Right cardiac atrium (tissue), 5 donors: Measurements from ENCODE around the gene SLC39A11. TPM values are rescaled to one million over a fixed set of nuclear protein-coding genes. Genes with fewer than 3 reads are reported as not detected.
"Not testable (repeated sequence)": the region's sequence is repeated elsewhere in the genome, so short reads cannot be mapped to it uniquely, and the experiment has no call there.

Experiments used
- ATAC-seq, 2 donors: fragments of 200-7000 bp; cut with Tn5 transposase; one replicate each; pipeline versions ENCODE4 v1.8.0 to v1.9.1; 2020; ENCODE audit warnings: moderate library complexity in 2 of 2, mild to moderate bottlenecking in 1 of 2
- DNase-seq, 3 donors: peaks; one replicate each; pipeline ENCODE4 v3.0.0-alpha.2; 2020
- H3K27ac ChIP-seq: one replicate; pipeline ENCODE4 v1.5.1; 2013; ENCODE audit warnings: mild to moderate bottlenecking, low read length, control low read depth, moderate library complexity
- H3K27me3 ChIP-seq: one replicate; pipeline ENCODE4 v1.6.1; 2013; ENCODE audit not compliant: control insufficient read depth, insufficient read depth
- H3K4me1 ChIP-seq: one replicate; pipeline ENCODE4 v1.6.1; 2013; ENCODE audit warnings: low read length; ENCODE audit not compliant: control insufficient read depth, insufficient read depth
- H3K4me3 ChIP-seq: one replicate; pipeline ENCODE4 v1.5.1; 2013; ENCODE audit warnings: low read length, control low read depth
- H3K9me3 ChIP-seq: one replicate; pipeline ENCODE4 v1.6.1; 2013; ENCODE audit warnings: low read length; ENCODE audit not compliant: control insufficient read depth
- whole genome bisulfite sequencing: extraction: QIAGEN DNeasy Blood & Tissue Kit; methylation state at CpG from one replicate; pipeline ENCODE4 v1.1.7; 2013; 5-methylcytosine and 5-hydroxymethylcytosine counted together
- intact Hi-C, 4 donors: fragments of 100-400 bp; cut with DNase I; formaldehyde crosslinking; loops; one replicate each; pipeline versions ENCODE4 v1.11.0 to v1.14.0; 2022 to 2023
- long read RNA-seq, 4 donors: library from polyadenylated mRNA; unstranded; transcript quantifications; one replicate each; pipeline ENCODE4 v2.0.0, GENCODE V29; 2020 to 2021
- polyA plus RNA-seq: library from polyadenylated mRNA; stranded (reverse); fragments of 200-250 nt; gene quantifications from one replicate; pipeline ENCODE4 v1.2.3, GENCODE V29; 2013
- total RNA-seq, 4 donors: library from RNA; stranded (reverse); fragmentation: NEBNext Ultra II Directional; extraction: Animal tissue kit (Norgen Biotek cat#: 25700); gene quantifications; one replicate each; pipeline ENCODE4 v1.2.1, GENCODE V29; 2021
- donor health status: healthy with polysubstance abuse.
- donor health status: DM: no; HTN: yes; CAD: no.
- donor health status: DM: no; HTN: no; CAD: no.
- donor health status: DM: no; HTN: yes; CAD: no; lungs with severe emphysema.
- donor health status: DM: yes; HTN: yes; CAD: no.

SLC39A11 gene
- total RNA-seq (10 to 100 TPM in 1 of 4 donors, 1 to 10 TPM in 3; 9.8 to 12.6 (median 9.9) TPM), polyA plus RNA-seq (3.2 TPM)
- long read RNA-seq, donor 1, partial matches to known transcripts = 0 of 14 reads
- long read RNA-seq, donor 1, other reads (novel, unspliced or antisense) = 11 of 14 reads
- long read RNA-seq, donor 2, partial matches to known transcripts = 0 of 2 reads
- long read RNA-seq, donor 2, other reads (novel, unspliced or antisense) = 2 of 2 reads
- long read RNA-seq, donor 3, transcript SLC39A11-201 (10 exons, 2,737 nt) = major isoform, 9 of 25 reads
- long read RNA-seq, donor 3, partial matches to known transcripts = 0 of 25 reads
- long read RNA-seq, donor 3, other reads (novel, unspliced or antisense) = 13 of 25 reads
- long read RNA-seq, donor 4, partial matches to known transcripts = 0 of 3 reads
- long read RNA-seq, donor 4, other reads (novel, unspliced or antisense) = 2 of 3 reads

GRCh38 chr17:73092523-73093135, at the start of gene SLC39A11:
TSS of gene SLC39A11 (minus strand) at chr17:73092688. CDS start at chr17:73088764, 3,924 bp downstream.
- 10% methylated on average over 23 of the region's 23 CpGs for WGBS
- peak within 1 kb of the TSS; percentile 75 for H3K27ac ChIP-seq
- DNase-seq (peak; percentile 94 to 98 (median 97)), ATAC-seq (peak; percentile 98 to 99)
- intact Hi-C loops = loop anchor here in 1 of 4 donors (10.0 kb wide), 1 partner anchor 108 kb away; no protein-coding TSS in a partner anchor
- H3K4me1 ChIP-seq = peaks cover 3% of the 10 kb centered on the region
- H3K4me3 ChIP-seq = peak within 1 kb of the TSS; percentile 82
- H3K27me3 ChIP-seq = no peaks in the 10 kb centered on the region
- no peaks in the 10 kb centered on the region for H3K9me3 ChIP-seq

DNA sequence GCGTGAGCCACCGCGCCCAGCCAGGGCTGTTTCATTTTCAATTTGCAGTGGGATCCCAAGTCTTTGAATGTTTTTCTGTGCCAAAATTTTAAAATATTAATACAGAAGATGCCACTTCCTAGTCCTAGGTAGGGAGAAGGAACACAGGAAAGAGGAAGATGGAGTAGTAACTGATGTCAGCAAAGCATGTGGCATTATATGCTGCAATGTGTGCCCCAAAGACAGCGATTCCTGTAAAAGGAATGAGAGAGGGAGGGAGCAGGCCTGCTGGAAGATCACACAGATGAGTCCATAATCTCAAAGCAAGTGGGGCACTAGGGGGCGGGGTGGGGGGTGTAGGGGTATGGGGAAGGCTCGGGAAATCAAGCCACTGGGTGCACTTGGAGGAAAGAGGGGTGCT, 48.9 kb upstream of the SLC39A11 start:
- Histone ChIP-seq H3K4me1 (no peaks in the 10 kb centered on the region), H3K27me3 (no peaks in the 10 kb centered on the region), H3K9me3 (no peaks in the 10 kb centered on the region), H3K4me3 (no peak overlapping the region), H3K27ac (no peak overlapping the region)
- WGBS = 83% methylated on average over 6 of the region's 6 CpGs
- no peak for DNase-seq
- no peak for ATAC-seq
- intact Hi-C loops = no loop called here

DNA sequence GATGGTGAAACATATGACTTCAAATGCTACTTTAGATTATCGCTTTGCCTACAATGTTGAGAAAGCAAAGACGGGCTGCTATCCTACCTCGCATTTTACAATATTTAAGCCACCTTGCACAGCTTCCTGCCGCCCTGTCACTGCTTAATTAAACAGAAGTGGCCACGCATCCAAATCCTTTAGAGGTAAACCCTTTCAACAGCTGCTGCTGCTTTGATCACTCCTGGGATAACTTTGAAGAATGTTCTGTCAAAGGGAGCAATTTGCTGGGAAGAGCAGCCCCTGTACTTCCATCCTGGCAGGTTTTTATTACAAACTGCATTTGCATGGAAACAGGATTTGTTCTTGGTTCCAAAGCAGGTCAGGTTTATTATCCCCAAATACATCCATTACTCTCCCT, 48.1 kb upstream of the SLC39A11 start:
- 53% methylated on average over 5 of the region's 5 CpGs for WGBS

GRCh38 chr17:73139296-73139695, 46.8 kb upstream of the SLC39A11 start:
- H3K27me3 ChIP-seq = no peaks in the 10 kb centered on the region
- WGBS = 54% methylated on average over 4 of the region's 4 CpGs
- H3K4me3 ChIP-seq = no peak overlapping the region
- intact Hi-C loops = no loop called here
- no peak for ATAC-seq
- no peaks in the 10 kb centered on the region for H3K4me1 ChIP-seq
- H3K9me3 ChIP-seq = no peaks in the 10 kb centered on the region
- no peak for DNase-seq
- no peak overlapping the region for H3K27ac ChIP-seq

More for the DNA sequence above, 48.1 kb upstream of the SLC39A11 start:
- H3K4me1 ChIP-seq = no peaks in the 10 kb centered on the region
- H3K9me3 ChIP-seq = no peaks in the 10 kb centered on the region
- no peak for ATAC-seq
- no peak for DNase-seq
- H3K4me3 ChIP-seq = no peak overlapping the region
- H3K27ac ChIP-seq = no peak overlapping the region
- no peaks in the 10 kb centered on the region for H3K27me3 ChIP-seq
- intact Hi-C loops = no loop called here

GRCh38 chr17:73138541-73139138, 46.2 kb upstream of the SLC39A11 start:
- 43% methylated on average over 11 of the region's 11 CpGs for WGBS
- H3K9me3 ChIP-seq = no peaks in the 10 kb centered on the region
- no peak for ATAC-seq
- no peak overlapping the region for H3K4me3 ChIP-seq
- intact Hi-C loops = no loop called here
- H3K4me1 ChIP-seq = no peaks in the 10 kb centered on the region
- no peaks in the 10 kb centered on the region for H3K27me3 ChIP-seq
- no peak for DNase-seq
- no peak overlapping the region for H3K27ac ChIP-seq

DNA sequence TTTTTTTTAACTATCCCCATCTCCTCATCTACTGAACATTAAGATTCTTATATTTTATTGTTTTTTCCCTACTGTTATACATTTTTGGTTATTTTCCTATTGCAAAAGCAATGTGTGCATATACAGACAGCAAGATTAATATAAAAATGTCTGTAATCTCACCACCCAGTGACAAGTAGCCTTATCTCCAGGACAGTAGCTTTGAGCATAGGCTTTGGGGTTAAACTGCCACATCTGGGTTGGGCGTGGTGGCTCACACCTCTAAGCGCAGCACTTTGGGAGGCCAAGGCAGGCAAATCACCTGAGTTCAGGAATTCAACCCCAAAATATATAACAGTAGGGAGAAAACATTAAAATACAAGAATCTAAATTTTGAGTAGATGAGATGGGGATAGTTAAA, 44.9 kb upstream of the SLC39A11 start:
- intact Hi-C loops = no loop called here
- Histone ChIP-seq H3K27ac (no peak overlapping the region), H3K4me1 (no peaks in the 10 kb centered on the region), H3K9me3 (no peaks in the 10 kb centered on the region), H3K4me3 (no peak overlapping the region), H3K27me3 (no peaks in the 10 kb centered on the region)
- DNase-seq = no peak
- 93% methylated on average over 2 of the region's 2 CpGs for WGBS
- ATAC-seq = no peak

DNA sequence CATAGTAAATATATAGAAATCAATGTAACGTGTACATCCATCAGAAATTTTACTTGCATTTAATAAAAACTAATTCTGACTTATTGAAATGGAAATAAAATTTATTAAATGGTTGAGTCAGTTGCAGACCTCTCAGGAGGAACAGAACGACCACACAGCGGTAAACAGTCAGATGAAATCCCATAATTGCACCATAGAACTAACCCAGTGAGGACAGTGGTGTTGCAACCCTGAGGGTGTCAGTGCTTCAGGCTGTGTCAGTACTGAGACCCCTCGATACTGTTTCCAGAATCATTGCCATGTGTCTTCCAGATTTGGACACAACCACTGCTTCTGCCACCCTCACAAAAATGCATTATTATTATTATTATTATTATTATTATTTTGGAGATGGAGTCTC, 43.3 kb upstream of the SLC39A11 start:
- intact Hi-C loops = no loop called here
- WGBS = 84% methylated on average over 4 of the region's 4 CpGs
- Histone ChIP-seq H3K4me1 (no peaks in the 10 kb centered on the region), H3K9me3 (no peaks in the 10 kb centered on the region), H3K27me3 (no peaks in the 10 kb centered on the region), H3K4me3 (no peak overlapping the region), H3K27ac (no peak overlapping the region)
- no peak for DNase-seq
- no peak for ATAC-seq

DNA sequence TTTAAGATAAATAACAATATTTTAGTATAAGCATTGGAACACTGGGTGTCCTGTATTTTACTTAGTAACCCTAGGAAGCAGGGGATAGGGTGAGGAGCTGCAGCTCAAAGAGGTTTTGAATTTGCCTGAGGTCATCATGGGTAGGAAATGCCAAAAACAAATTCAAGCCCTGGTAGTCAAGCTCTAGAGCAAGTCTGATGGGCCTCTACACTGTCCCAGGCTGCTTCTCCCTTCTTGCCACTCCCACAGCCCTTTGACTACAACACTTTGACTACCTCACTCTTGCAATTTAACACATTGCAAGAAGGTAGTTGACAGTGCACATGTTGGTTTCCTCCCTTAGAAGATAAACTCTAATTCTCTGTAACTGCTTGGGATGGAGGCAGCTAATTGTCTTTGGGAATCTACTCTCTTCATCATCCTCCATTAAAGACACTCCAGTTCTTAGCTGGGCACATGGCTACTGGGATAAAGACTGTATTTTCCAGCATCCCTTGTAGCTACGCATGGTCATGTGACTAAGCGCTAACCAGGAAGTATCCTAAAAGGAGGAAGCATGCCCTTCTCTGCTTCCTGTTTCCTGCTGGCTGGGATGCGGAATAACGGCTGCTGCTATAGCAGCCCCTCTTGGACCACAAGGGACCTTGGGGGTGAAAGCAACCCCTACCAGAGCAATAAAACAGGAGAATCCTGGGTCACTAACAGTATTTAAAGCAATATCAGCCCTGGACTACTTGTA, 41.6 kb upstream of the SLC39A11 start:
- intact Hi-C loops = no loop called here
- H3K4me3 ChIP-seq = no peak overlapping the region
- H3K4me1 ChIP-seq = no peaks in the 10 kb centered on the region
- H3K27me3 ChIP-seq = no peaks in the 10 kb centered on the region
- no peak overlapping the region for H3K27ac ChIP-seq
- H3K9me3 ChIP-seq = no peaks in the 10 kb centered on the region
- 49% methylated on average over 4 of the region's 4 CpGs for WGBS
- ATAC-seq (no peak), DNase-seq (no peak)

GRCh38 chr17:73132085-73132492, 39.6 kb upstream of the SLC39A11 start:
- no peaks in the 10 kb centered on the region for H3K9me3 ChIP-seq
- no peak overlapping the region for H3K4me3 ChIP-seq
- DNase-seq (no peak), ATAC-seq (no peak)
- H3K27me3 ChIP-seq = no peaks in the 10 kb centered on the region
- intact Hi-C loops = no loop called here
- WGBS = 68% methylated on average over 12 of the region's 12 CpGs
- H3K27ac ChIP-seq = no peak overlapping the region
- H3K4me1 ChIP-seq = no peaks in the 10 kb centered on the region

DNA sequence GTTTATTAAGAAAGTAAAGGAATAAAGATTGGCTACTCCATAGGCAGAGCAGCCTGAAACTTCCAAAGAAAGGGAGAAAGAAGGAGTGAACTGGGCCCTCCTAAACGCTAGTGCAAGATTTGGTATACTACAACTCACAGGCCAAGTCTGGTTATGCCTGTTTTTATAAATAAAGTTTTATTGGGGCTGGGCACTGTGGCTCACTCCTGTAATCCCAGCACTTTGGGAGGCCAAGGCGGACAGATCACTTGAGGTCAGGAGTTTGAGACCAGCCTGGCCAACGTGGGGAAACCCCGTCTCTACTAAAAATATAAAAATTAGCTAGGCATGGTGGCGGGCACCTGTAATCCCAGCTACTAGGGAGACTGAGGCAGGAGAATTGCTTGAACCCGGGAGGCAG, 39.0 kb upstream of the SLC39A11 start:
- H3K27me3 ChIP-seq, H3K27ac ChIP-seq, H3K9me3 ChIP-seq, H3K4me1 ChIP-seq, H3K4me3 ChIP-seq, intact Hi-C loops, DNase-seq, ATAC-seq: not testable (repeated sequence)
- 93% methylated on average over 6 of the region's 6 CpGs for WGBS
